HG03439 (cell line): ENCODE results near the gene ADAMTSL3.
A peak's percentile ranks its signal among the peaks of the same experiment; 100 is the strongest.
"Not testable (repeated sequence)": the region's sequence is repeated elsewhere in the genome, so short reads cannot be mapped to it uniquely, and the experiment has no call there.

ENCODE experiments used
- ATAC-seq: cut with Tn5 transposase; IDR thresholded peaks from one replicate; pipeline ENCODE4 v1.9.1; 2021; ENCODE audit warnings: mild to moderate bottlenecking, moderate library complexity; ENCODE audit not compliant: unreplicated experiment

ADAMTSL3 gene

GRCh38 chr15:83955806-83956265 lies 301.9 kb downstream of the ADAMTSL3 start:
- peak; percentile 98 for ATAC-seq

- no peak for ATAC-seq
Measured at GRCh38 chr15:83956887-83957286, 303.0 kb downstream of the ADAMTSL3 start.

GRCh38 chr15:83959477-83959876 lies 305.6 kb downstream of the ADAMTSL3 start:
- ATAC-seq, result no peak

- no peak for ATAC-seq
Measured at GRCh38 chr15:83960192-83960829, 306.4 kb downstream of the ADAMTSL3 start.

GRCh38 chr15:83961311-83961710 lies 307.4 kb downstream of the ADAMTSL3 start:
- no peak for ATAC-seq

GRCh38 chr15:83964967-83965366 lies 311.0 kb downstream of the ADAMTSL3 start:
- not testable (repeated sequence) for ATAC-seq

- no peak for ATAC-seq
Measured at GRCh38 chr15:83970295-83970890, 316.5 kb downstream of the ADAMTSL3 start.

- no peak for ATAC-seq
Measured at GRCh38 chr15:83971992-83972391, 318.1 kb downstream of the ADAMTSL3 start.

- ATAC-seq, result no peak
Measured at GRCh38 chr15:83973816-83974215, 319.9 kb downstream of the ADAMTSL3 start.

- ATAC-seq, result no peak
Measured at GRCh38 chr15:83977992-83978391, 324.1 kb downstream of the ADAMTSL3 start.

- no peak for ATAC-seq
Measured at GRCh38 chr15:83978588-83978987, 324.7 kb downstream of the ADAMTSL3 start.

GRCh38 chr15:83980637-83981036 lies 326.7 kb downstream of the ADAMTSL3 start:
- ATAC-seq, result no peak

GRCh38 chr15:83982748-83983147 lies 328.8 kb downstream of the ADAMTSL3 start:
- ATAC-seq, result no peak

GRCh38 chr15:83983634-83984458 lies 329.9 kb downstream of the ADAMTSL3 start:
- ATAC-seq, result peak; percentile 86

- ATAC-seq, result no peak
Measured at GRCh38 chr15:83984601-83985000, 330.7 kb downstream of the ADAMTSL3 start.

- no peak for ATAC-seq
Measured at GRCh38 chr15:83991163-83991562, 337.2 kb downstream of the ADAMTSL3 start.

- peak; percentile 69 for ATAC-seq
Measured at GRCh38 chr15:83992324-83993031, 338.6 kb downstream of the ADAMTSL3 start.

- no peak for ATAC-seq
Measured at GRCh38 chr15:83993591-83993990, 339.7 kb downstream of the ADAMTSL3 start.

- no peak for ATAC-seq
Measured at GRCh38 chr15:83998486-83998885, 344.6 kb downstream of the ADAMTSL3 start.

GRCh38 chr15:83999396-84000135 lies 345.6 kb downstream of the ADAMTSL3 start:
- no peak for ATAC-seq
